HG03103 (cell line): ENCODE measurements around the gene MEAF6.
"Not testable (repeated sequence)": the region's sequence is repeated elsewhere in the genome, so short reads cannot be mapped to it uniquely, and the experiment has no call there.

Experiments
- ATAC-seq: cut with Tn5 transposase; IDR thresholded peaks from one replicate; pipeline ENCODE4 v1.9.1; 2021; ENCODE audit warnings: low read depth; ENCODE audit not compliant: unreplicated experiment

The MEAF6 gene

DNA sequence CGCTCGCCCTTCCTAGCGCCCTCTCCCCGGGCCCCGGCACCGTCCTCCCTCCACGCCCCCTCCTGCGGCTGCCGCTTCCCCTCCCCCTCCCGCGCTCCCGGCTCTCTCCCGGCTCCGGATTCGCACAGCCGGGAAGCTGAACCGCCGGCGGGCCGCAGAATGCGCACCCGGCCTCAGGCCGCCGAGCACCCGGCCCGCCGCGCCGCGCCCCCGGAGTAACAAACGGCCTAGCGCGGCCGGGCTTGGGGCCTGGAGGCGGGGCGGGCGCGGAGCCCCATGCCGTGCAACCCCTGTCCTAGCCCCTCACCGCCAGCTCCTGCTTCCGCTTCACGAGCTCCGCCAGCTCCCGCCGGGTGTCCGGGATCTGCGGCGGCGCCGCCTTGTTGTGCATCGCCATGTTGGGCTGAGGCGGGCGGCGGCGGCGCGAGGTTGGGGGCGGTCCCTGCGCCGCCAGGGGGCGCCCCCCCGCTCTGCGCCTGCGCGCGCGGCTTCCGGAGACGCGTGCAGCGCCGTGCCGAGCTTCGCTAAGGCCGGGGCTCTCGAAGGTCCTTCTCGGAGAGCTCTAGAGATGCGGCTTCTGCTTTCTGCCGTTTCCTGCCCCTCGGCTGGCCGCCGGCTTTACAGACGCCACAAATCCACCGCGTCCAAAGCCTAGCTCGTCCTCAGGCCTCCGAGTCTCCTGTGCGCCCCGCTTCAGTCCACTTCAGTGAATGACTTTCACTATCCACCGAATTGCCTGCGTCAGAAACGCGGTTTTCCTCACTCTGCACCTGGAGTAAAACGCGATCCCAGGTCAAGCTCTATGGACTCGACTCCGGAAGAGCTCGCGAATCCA lies at the start of gene MEAF6:
MEAF6 (minus strand) TSS at position 417 of the 835 bp plus-strand sequence; CDS start at position 397, 20 bp downstream.
- peak; percentile 78 for ATAC-seq

DNA sequence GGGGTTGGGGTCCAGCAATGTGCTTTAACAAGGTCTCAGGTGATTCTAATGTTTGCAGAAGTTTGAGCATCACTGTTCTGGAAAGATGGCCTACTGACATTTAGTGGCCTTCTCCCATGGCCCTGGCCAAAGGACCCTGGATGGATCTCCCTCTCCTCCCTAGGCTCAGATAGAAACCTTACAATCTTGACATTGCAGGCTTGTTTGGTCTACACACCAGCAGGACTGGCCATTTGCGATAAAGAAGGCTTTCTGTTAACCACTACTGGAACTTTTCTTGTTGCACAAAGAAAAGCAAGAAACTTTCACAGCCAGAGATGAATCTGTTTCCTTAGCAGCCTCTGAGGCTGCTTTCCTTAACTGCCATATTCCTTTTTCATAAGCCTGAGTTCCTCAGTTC lies 48.4 kb upstream of the MEAF6 start:
- ATAC-seq: no peak

DNA sequence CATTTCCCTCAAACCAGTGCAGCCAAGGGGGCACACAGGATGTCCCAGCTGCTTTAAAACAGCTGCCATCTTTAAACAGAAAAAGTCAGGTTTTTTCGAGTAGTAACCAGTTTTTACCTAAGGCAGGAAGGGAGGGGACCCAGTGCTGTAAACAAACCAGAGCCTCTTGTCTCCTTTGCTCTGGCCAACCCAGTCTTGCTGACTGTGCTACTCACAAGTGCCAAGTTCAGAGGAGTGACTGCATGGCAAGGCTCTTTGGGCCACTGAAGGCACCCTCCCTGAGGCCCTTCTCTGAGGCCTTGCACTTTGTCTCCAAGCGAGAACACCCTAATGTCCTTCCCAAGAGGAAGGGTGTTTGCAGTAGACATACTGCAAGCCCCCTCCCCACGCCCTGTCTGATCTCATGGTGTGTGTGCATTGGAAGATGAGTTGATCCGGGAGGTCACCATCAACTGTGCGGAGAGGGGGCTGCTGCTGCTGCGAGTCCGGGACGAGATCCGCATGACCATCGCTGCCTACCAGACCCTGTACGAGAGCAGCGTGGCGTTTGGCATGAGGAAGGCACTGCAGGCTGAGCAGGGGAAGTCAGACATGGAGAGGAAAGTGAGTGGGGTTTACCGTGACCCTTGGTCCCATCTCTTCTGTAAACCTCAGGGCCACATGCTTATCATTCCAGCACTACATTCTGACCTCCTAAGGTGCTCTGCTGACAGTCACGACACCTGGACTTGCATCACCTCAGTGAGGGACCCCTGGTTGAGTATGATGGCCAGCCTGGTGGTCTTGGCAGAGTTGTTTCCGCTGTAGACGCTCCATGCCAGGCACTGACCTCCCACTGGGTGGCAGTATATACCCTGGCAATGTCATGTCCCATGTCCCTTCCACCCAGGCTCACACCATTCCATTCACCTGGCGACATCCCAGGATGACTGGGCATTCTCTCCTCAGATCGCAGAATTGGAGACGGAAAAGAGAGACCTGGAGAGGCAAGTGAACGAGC lies 46.9 kb upstream of the MEAF6 start:
- ATAC-seq: no peak

DNA sequence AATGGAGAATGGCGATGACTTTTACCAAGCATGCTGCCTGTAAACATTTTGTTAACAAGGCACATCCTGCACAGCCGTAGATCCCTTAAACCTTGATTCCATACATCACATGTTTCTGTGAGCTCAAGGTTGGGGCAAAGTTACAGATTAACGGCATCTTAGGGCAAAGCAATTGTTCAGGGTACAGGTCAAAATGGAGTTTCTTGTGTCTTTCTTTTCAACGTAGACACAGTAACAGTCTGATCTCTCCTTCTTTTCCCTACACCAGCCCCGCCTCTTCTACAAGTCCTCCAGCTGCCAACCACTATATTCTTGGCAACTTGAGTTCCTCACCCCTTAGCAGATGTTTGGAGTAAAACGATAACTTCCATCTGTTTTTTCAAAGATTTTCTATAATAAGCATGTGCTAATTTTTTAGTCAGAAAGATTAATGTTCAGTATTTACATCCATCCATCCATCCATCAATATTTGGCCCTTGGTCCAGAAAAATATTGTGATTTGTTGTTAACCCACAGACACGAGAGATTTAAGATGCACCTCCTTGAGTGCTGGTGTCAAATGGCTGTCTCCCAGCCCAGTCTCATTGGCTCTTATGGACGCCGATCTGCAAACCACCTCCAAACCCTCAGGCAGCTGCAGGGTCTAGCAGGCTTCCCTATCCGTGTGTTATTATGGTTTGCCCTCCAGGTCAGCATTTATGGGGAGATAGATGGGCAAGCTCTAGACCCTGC lies 46.0 kb upstream of the MEAF6 start:
- no peak for ATAC-seq

DNA sequence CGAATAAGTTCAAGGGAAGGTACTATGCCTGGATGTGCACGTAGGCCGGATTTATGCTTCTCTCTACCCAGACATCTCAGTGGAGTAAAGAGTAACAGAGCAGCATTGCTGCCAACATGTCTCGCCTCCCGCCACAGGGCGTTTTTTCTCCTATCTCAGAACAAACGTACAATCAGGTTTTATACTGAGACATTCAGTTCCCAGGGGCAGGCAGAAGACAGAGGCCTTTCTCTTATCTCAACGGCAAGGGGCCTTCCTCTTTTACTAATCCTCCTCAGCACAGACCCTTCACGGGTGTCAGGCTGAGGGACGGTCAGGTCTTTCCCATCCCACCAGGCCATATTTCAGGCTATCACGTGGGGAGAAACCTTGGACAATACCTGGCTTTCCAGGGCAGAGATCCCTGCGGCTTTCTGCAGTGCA lies 45.4 kb upstream of the MEAF6 start:
- ATAC-seq: not testable (repeated sequence)

DNA sequence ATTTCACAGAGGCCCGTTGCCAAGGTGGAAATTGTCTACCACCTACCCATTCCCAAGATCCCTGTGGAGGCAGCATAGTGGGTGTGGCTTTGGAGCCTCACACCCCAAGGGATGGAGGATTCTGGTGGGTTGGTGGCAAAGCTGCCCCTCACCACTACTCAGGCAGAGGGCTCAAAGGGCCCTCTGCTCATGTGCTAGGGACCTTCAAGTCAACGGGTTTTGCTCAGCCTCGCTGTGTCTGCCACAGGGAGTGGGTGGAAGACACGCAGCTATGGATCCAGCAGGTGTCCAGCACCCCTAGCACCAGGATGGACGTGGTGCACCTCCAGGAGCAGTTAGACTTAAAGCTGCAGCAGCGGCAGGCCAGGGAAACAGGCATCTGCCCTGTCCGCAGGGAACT lies 44.5 kb upstream of the MEAF6 start:
- ATAC-seq: no peak

DNA sequence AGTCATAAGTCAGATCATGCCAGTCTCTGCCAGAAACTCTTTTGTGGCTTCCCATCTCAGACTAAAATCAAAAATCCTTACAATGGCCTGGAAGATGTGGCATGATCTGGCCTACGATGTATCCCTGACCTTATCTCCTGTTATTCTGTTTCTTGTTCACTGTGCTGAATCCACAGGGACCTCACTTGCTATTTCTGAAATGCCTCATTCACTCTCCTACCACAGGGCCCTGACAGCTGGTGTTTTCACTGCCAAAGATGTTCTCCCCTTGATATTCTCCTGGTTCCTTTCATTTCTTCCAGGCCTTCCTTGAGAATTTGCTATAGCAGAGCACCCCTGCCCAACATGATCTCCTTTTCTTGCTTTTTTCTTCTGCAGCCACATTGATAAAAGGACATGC lies 43.8 kb upstream of the MEAF6 start:
- ATAC-seq: no peak

DNA sequence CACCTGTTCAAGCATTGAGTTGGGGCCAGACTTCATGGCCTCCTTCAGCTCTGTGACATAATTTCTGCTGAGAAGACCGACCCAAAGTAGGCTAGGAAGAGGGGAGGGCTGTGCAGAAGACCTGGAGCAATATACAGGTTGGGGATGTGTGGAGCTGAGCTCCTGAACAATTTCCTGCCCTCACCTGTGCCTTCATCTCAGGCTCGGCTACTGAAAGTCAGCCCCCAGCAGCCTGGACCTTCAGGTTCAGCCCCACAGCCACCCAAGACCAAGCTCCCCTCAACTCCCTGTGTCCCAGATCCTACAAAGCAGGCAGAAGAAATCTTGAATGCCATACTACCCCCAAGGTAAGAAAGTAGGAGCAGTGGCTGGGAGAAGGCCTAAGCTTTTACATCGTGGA lies 42.8 kb upstream of the MEAF6 start:
- no peak for ATAC-seq

DNA sequence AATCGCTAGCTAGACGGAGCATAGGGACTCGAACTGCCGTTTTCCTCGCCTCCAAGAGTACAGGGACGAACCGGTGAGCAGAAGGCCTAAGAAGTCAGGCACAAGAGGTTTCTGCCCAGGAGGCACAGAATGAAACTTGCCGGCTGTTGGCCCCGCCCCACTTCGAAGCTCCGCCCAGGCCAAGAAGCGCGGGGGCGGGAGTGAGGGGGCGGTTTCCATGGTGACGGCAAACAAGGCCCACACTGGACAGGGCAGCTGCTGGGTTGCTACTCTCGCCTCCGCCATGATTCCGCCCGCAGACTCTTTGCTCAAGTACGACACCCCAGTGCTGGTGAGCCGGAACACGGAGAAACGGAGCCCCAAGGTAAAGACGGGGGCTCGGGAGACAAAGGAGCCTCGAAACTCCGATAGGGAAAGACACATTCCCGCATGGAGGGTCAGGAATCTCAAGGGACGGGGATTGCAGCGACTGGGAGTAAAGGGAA lies 42.2 kb upstream of the MEAF6 start, which contains the start of gene DNALI1:
DNALI1 (plus strand) TSS at position 229 of the 485 bp plus-strand sequence; CDS start at position 284, 55 bp downstream.
- no peak for ATAC-seq

DNA sequence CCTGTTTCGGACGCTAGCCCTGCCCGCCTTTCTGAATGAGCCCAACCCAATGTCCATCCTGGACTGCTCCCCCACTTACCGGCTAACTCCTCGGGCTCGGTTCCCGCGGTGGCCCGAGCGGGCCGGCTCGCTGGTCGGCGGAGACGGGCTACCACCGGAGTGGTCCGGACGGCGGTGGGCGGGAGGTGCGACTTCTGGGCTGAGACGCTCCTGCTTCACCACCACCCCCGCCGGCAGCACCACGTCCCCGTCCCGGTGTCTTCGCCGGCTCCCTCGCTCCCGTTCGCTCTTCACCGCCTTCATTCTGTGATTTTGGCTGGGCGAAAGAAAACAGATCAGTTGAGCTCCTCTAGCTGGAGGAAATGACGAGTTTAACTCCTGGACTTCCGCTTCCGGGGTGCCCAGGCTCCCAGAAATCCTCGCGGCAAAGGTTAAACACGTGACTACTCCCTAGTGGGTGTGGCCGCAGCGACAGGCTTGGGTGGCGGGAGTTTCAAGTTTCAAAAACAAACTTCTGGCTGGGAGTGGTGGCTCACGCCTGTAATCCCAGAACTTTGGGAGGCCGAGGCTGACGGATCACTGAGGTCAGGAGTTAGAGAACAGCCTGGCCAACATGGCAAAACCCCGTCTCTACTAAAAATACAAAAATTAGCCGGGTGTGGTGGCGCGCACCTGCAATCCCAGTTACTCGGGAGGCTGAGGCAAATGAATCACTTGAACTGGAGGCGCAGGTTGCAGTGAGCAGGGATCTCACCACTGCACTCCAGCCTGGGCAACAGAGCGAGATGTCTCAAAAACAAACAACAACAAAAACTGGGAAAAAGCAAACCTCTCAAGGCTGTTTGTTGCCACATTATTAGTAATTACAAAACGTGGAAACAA lies 39.6 kb upstream of the MEAF6 start, which contains the start of gene SNIP1:
SNIP1 (minus strand) TSS at position 367 of the 882 bp plus-strand sequence; CDS start at position 303, 64 bp downstream.
- ATAC-seq: no peak

DNA sequence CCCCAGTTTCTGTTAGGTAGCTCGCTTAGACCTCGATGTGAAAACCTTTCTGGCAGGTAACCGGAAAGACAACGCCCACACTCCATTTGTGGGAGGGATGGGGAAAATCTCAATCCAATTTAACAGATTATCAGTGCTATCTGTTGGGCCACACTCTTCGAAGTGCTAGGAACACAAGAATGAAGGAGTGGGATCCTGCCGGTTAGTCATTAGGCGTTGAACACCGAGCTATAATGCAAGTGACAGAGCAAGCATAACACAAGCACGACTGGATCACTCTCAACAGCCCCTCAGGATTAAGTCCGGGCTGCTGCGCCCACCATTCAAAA lies 39.0 kb upstream of the MEAF6 start:
- ATAC-seq: no peak

DNA sequence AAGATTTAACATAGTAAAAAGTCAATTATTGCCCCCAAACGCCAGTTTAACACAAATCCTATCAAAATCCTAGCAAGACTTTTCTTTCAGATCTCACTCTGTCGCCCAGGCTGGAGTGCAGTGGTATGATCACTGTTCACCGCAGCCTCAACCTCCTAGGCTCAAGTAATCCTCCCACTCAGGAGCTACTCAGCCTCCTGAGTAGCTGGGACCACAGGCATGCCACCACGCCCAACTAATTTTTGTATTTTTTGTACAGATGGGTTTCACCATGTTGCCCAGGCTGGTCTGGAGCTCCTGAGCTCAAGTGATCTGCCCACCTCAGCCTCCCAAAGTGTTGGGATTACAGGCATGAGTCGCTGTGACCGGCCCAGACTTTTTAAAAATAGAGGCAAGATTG lies 34.8 kb upstream of the MEAF6 start:
- ATAC-seq: no peak

DNA sequence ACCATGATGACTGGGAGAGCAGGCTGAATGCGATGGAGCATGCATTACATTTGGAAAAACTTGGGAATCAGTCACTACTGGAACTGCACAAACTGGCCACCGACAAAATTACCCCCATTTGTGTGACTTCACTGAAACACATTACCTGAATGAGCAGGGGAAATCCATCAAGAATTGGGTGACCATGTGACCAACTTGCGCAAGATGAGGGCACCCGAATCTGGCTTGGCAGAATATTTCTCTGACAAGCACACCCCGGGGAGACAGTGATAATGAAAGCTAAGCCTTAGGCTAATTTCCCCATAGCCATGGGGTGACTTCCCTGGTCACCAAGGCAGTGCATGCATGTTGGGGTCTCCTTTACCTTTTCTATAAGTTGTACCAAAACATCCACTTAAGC lies 30.5 kb upstream of the MEAF6 start:
- ATAC-seq: no peak

DNA sequence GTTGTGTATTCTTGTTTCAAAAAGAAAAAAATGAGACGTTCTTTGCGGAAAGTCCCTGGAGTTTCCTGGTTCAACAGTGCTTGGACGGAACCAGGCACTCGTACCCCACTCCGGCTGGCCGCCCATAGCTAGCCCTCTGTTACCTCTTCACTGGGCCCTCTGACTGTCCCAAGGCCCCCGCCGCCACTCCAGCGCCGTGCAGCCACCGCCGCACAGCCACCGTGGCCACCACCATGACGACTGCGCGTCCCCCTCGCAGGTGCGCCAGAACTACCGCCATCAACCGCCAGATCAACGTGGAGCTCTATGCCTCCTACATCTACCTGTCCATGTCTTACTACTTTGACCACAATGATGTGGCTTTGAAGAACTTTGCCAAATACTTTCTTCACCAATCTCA lies 30.0 kb upstream of the MEAF6 start:
- ATAC-seq: no peak

DNA sequence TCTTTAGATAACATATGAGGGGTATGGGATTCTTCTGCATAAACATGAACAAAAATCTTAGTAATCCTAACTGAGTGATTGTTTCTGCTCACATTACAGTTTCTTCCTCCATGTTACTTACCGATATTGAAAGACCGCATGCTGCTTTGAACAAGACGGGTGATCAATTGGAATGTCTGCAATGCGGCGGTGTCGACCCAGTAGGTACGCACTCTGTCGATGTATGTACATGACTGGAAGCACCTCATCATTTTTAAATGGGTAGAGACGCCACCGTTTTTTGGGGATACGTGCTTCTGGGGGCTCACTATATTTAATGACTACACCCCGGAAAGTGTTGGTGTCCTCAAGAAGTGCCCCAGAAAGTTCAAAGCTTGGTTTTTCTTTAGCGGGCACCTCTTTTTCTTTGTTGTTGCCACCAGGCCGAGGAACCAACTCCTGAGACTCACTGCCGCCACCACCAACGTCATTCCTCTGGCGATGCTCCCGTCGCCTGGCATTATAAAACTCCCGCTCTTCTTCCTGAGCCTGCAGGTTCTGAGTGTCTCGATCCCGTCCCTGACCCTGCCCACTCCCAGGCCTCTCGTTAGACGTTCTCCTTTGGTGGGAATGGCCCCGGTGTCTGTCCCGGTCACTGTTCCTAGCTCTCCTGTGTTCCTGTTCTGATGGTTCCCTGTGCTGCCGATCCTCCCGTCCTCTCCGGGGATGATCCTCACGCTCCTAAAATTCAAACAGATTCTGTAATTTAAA lies 25.6 kb upstream of the MEAF6 start:
- no peak for ATAC-seq

DNA sequence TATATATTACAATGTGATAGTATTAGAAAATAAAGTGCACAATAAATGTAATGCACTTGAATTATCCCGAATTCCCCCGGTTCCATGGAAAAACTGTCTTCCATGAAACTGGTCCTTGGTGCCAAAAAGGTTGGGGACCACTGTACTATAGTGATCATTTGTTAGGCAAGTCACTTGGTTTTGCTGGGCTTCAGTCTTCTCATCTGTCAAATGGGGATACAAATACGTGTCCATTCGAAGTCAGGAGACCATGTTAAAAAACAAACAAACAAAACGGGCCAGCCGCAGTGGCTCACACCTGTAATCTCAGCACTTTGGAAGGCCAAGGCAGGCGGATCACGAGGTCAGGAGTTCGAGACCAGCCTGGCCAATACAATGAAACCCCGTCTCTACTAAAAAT lies 24.6 kb upstream of the MEAF6 start:
- ATAC-seq: not testable (repeated sequence)

DNA sequence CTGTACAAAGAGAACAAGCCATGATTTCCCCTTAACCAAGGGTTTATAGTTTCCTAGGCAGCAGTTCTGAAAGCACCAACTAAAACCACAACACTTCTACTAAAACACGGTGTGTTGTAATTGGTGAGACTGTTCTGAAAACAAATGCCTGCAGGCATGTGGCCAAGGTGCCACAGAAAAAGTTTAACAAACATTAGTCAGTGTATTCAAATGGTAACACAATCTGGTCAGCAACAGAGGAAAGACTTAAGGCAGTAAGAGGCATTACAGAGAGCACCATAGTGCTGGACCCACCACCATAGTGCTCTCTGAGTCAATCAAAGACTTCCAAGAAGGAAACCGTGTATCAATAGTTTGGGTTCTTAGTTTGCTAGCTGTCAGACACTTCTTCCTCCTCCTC lies 22.8 kb upstream of the MEAF6 start:
- no peak for ATAC-seq

DNA sequence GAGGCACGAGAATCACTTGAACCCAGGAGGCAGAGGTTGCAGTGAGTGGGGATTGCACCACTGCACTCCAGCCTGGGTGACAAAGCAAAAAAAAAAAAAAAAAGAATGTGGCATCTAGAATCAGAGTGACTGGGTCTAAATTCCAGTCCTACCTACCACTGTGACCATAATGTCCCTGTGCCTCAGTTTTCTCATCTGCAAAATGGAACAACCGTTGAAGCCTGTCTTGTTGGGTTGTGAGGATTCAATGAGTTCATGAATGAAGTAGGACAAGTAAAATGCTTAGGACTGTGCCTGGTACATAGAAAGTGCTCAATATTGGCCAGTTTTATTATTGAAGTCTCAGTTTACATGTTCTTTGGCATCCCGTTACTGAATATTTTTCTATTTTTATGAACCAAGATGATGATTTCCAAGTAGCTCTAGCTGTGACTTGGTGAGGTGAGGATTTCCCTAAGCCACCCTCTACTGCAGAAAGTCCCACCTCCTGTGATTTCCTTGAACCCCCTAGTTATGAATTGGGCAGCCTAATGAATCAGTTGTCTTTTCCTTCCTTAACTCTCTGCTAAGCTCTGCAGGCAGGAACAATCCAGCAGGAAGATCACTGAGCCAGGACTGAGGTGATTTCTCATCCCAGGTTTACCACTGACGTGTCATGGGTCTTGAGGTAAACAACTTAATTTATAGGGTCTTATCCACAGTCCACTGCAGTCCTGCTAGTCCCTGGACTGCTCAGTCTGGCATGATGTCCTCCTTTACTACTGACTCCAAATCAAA lies 18.9 kb upstream of the MEAF6 start:
- ATAC-seq: no peak
